T47D (cell line): ENCODE measurements around the gene ACAN.

Source experiments
- DNase-seq, 2 experiments: peaks; one replicate each; pipeline versions ENCODE4 v3.0.0 to v3.0.0-alpha.2; 2011 to 2012; ENCODE audit warnings: low read depth in 1 of 2, low spot score in 1 of 2
- JUND ChIP-seq: IDR thresholded peaks from 2 replicates; pipeline ENCODE4 v1.6.1; 2012; ENCODE audit warnings: low read depth
- in situ Hi-C: cut with HindIII; loops from 2 replicates; pipeline ENCODE4 v1.10.0; 2016; ENCODE audit warnings: low sequenced_read_pairs, low pct_unique_long_range_greater_than_20kb

ACAN gene

GRCh38 chr15:88835646-88836045 is 32.4 kb downstream of the ACAN start:
- no peak for TF ChIP-seq JUND
- in situ Hi-C loops = no loop called here
- DNase-seq = no peak

- no peak for TF ChIP-seq JUND
- in situ Hi-C loops = no loop called here
- no peak for DNase-seq
Measured at GRCh38 chr15:88838667-88839066, 35.4 kb downstream of the ACAN start.

GRCh38 chr15:88839146-88839545 is 35.9 kb downstream of the ACAN start:
- in situ Hi-C loops = no loop called here
- DNase-seq = no peak
- TF ChIP-seq JUND = no peak

GRCh38 chr15:88839961-88840360 is 36.7 kb downstream of the ACAN start:
- TF ChIP-seq JUND = no peak
- in situ Hi-C loops = no loop called here
- DNase-seq = no peak

GRCh38 chr15:88841236-88841635 is 38.0 kb downstream of the ACAN start:
- TF ChIP-seq JUND = no peak
- no peak for DNase-seq
- in situ Hi-C loops = no loop called here

GRCh38 chr15:88842156-88842555 is 38.9 kb downstream of the ACAN start:
- DNase-seq = no peak
- in situ Hi-C loops = no loop called here
- no peak for TF ChIP-seq JUND

GRCh38 chr15:88843334-88843733 is 40.1 kb downstream of the ACAN start:
- in situ Hi-C loops = no loop called here
- no peak for DNase-seq

GRCh38 chr15:88844749-88845386 is 41.6 kb downstream of the ACAN start:
- in situ Hi-C loops = no loop called here
- DNase-seq = no peak
- TF ChIP-seq JUND = no peak

More at GRCh38 chr15:88843334-88843733, 40.1 kb downstream of the ACAN start:
- TF ChIP-seq JUND = no peak

GRCh38 chr15:88845616-88846015 is 42.4 kb downstream of the ACAN start:
- in situ Hi-C loops = no loop called here
- TF ChIP-seq JUND = no peak
- no peak for DNase-seq

GRCh38 chr15:88847144-88847543 is 43.9 kb downstream of the ACAN start:
- no peak for TF ChIP-seq JUND
- in situ Hi-C loops = no loop called here
- no peak for DNase-seq

GRCh38 chr15:88848203-88848602 is 45.0 kb downstream of the ACAN start:
- DNase-seq = no peak
- in situ Hi-C loops = no loop called here
- no peak for TF ChIP-seq JUND

GRCh38 chr15:88849376-88850072 is 46.3 kb downstream of the ACAN start:
- no peak for DNase-seq
- in situ Hi-C loops = no loop called here
- no peak for TF ChIP-seq JUND

- DNase-seq = no peak
- no peak for TF ChIP-seq JUND
- in situ Hi-C loops = no loop called here
Measured at GRCh38 chr15:88852476-88852875, 49.2 kb downstream of the ACAN start.
